ENCODE results near the gene ARID1B. TPM values are rescaled to one million over a fixed set of nuclear protein-coding genes. Genes with fewer than 3 reads are reported as not detected.
A peak's percentile ranks its signal among the peaks of the same experiment; 100 is the strongest.

The ARID1B gene
- total and polyA plus RNA-seq, 10 of the 15 experiments (the other 5 are each of a cell fraction or from before 2014, with no cell fraction given), result 24.7 to 133 (median 54.6) TPM

DNA sequence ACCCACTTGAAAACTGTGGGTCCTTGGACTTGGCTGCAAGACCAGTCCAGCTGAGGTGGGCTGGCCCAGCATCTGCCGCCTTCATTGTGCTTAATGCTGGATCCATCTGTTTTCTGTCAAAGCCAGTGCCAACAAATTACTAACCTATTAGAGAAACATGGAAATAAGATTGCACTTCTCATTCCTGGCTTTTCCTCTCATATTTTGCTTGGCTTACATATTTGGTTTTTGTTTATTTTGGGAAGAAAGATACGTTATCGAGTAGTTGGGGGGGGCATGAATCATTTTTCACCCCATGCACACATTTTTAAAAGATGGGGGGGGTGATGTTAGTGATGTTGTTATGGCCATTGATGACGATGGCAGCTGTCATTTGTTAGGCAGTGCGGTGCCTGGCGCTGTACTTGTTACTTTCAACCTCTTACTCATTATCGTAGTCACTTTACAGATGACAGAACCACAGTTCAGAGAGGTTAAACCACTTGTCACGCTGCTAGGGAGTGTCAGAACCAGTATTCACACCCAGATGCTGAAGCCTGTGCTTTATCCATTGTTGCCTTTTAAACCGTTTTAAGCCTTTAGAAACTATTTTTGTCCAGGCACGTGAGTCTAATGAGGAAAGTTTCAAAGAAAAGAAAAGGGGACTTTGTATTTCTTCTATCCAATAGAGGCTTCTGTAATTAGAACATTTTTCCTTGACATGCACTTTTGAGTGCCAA is 366.2 kb downstream of the ARID1B start (continued):
- TF ChIP-seq EZH2 (IDR thresholded peaks at IDR 0.05; ENCODE audit: borderline replicate concordance, control insufficient read depth, low read depth, low read length) (no peak), JUNB (IDR thresholded peaks at IDR 0.05) (peak; percentile 24; the same call in 1 of the 2 replicates), CREM (IDR thresholded peaks at IDR 0.05; ENCODE audit: low read depth) (peak; percentile 51; the same call in 1 of the 2 replicates), SUPT20H (IDR thresholded peaks at IDR 0.05; ENCODE audit: borderline replicate concordance, control insufficient read depth, low read depth, low read length) (no peak), RUNX3 (IDR thresholded peaks at IDR 0.05; ENCODE audit: low read length) (peak; percentile 54), NR2F1 (conservative IDR thresholded peaks at IDR 0.05) (peak; percentile 56; the same call in 1 of the 2 replicates), BACH1 (IDR thresholded peaks at IDR 0.05; ENCODE audit: borderline replicate concordance) (no peak), BHLHE40 (IDR thresholded peaks at IDR 0.05; ENCODE audit: borderline replicate concordance in 1 of 2, low read depth in 2 of 2, low read length in 1 of 2) (0 out of 4 replicates have a peak, but pooled peaks of 1 of the 2 experiments have one; percentile 24), SMAD1 (IDR thresholded peaks at IDR 0.05; ENCODE audit: low read depth, partially characterized antibody) (no peak), CBX3 (IDR thresholded peaks at IDR 0.05; ENCODE audit: borderline replicate concordance, low read depth) (no peak), KDM1A (IDR thresholded peaks at IDR 0.05; ENCODE audit: borderline replicate concordance) (no peak)
- TF ChIP-seq, protein P1, sequence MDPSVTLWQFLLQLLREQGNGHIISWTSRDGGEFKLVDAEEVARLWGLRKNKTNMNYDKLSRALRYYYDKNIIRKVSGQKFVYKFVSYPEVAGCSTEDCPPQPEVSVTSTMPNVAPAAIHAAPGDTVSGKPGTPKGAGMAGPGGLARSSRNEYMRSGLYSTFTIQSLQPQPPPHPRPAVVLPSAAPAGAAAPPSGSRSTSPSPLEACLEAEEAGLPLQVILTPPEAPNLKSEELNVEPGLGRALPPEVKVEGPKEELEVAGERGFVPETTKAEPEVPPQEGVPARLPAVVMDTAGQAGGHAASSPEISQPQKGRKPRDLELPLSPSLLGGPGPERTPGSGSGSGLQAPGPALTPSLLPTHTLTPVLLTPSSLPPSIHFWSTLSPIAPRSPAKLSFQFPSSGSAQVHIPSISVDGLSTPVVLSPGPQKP (IDR thresholded peaks at IDR 0.05; ENCODE audit: low read depth, low read length), result no peak
- TF ChIP-seq, protein P2, sequence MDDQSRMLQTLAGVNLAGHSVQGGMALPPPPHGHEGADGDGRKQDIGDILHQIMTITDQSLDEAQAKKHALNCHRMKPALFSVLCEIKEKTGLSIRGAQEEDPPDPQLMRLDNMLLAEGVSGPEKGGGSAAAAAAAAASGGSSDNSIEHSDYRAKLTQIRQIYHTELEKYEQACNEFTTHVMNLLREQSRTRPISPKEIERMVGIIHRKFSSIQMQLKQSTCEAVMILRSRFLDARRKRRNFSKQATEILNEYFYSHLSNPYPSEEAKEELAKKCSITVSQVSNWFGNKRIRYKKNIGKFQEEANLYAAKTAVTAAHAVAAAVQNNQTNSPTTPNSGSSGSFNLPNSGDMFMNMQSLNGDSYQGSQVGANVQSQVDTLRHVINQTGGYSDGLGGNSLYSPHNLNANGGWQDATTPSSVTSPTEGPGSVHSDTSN (IDR thresholded peaks at IDR 0.05; ENCODE audit: insufficient replicate concordance, low read depth, low read length), result no peak
- TF ChIP-seq, protein P3, sequence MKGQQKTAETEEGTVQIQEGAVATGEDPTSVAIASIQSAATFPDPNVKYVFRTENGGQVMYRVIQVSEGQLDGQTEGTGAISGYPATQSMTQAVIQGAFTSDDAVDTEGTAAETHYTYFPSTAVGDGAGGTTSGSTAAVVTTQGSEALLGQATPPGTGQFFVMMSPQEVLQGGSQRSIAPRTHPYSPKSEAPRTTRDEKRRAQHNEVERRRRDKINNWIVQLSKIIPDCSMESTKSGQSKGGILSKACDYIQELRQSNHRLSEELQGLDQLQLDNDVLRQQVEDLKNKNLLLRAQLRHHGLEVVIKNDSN (IDR thresholded peaks at IDR 0.05; ENCODE audit: borderline replicate concordance, extremely low read length, insufficient read depth, low read depth, low read length), result no peak
- TF ChIP-seq, protein P4, sequence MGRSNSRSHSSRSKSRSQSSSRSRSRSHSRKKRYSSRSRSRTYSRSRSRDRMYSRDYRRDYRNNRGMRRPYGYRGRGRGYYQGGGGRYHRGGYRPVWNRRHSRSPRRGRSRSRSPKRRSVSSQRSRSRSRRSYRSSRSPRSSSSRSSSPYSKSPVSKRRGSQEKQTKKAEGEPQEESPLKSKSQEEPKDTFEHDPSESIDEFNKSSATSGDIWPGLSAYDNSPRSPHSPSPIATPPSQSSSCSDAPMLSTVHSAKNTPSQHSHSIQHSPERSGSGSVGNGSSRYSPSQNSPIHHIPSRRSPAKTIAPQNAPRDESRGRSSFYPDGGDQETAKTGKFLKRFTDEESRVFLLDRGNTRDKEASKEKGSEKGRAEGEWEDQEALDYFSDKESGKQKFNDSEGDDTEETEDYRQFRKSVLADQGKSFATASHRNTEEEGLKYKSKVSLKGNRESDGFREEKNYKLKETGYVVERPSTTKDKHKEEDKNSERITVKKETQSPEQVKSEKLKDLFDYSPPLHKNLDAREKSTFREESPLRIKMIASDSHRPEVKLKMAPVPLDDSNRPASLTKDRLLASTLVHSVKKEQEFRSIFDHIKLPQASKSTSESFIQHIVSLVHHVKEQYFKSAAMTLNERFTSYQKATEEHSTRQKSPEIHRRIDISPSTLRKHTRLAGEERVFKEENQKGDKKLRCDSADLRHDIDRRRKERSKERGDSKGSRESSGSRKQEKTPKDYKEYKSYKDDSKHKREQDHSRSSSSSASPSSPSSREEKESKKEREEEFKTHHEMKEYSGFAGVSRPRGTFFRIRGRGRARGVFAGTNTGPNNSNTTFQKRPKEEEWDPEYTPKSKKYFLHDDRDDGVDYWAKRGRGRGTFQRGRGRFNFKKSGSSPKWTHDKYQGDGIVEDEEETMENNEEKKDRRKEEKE (IDR thresholded peaks at IDR 0.05), result no peak
- TF ChIP-seq, protein P5, sequence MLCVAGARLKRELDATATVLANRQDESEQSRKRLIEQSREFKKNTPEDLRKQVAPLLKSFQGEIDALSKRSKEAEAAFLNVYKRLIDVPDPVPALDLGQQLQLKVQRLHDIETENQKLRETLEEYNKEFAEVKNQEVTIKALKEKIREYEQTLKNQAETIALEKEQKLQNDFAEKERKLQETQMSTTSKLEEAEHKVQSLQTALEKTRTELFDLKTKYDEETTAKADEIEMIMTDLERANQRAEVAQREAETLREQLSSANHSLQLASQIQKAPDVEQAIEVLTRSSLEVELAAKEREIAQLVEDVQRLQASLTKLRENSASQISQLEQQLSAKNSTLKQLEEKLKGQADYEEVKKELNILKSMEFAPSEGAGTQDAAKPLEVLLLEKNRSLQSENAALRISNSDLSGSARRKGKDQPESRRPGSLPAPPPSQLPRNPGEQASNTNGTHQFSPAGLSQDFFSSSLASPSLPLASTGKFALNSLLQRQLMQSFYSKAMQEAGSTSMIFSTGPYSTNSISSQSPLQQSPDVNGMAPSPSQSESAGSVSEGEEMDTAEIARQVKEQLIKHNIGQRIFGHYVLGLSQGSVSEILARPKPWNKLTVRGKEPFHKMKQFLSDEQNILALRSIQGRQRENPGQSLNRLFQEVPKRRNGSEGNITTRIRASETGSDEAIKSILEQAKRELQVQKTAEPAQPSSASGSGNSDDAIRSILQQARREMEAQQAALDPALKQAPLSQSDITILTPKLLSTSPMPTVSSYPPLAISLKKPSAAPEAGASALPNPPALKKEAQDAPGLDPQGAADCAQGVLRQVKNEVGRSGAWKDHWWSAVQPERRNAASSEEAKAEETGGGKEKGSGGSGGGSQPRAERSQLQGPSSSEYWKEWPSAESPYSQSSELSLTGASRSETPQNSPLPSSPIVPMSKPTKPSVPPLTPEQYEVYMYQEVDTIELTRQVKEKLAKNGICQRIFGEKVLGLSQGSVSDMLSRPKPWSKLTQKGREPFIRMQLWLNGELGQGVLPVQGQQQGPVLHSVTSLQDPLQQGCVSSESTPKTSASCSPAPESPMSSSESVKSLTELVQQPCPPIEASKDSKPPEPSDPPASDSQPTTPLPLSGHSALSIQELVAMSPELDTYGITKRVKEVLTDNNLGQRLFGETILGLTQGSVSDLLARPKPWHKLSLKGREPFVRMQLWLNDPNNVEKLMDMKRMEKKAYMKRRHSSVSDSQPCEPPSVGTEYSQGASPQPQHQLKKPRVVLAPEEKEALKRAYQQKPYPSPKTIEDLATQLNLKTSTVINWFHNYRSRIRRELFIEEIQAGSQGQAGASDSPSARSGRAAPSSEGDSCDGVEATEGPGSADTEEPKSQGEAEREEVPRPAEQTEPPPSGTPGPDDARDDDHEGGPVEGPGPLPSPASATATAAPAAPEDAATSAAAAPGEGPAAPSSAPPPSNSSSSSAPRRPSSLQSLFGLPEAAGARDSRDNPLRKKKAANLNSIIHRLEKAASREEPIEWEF (IDR thresholded peaks at IDR 0.05; ENCODE audit: insufficient replicate concordance, low read depth, low read length), result no peak

Measured in GM12878 (cell line).